B cell (primary cell): ENCODE data around the gene LONP1. TPM values are rescaled to one million over a fixed set of nuclear protein-coding genes. Genes with fewer than 3 reads are reported as not detected.

Experiments used
- ATAC-seq: fragments of 200-7000 bp; cut with Tn5 transposase; one replicate; pipeline ENCODE4 v1.10.0; 2021; ENCODE audit warnings: low read depth, mild to moderate bottlenecking, moderate number of reproducible peaks, moderate library complexity
- CTCF ChIA-PET: fragments of 350-600 bp; sonication (Branson Sonifier 250); formaldehyde crosslinking; loops from one replicate; lab custom pipeline; 2021; ENCODE audit warnings: antibody characterized with exemption, inconsistent platforms; lab: Charles Lee
- POLR2A ChIA-PET: fragments of 350-600 bp; sonication (Branson Sonifier 250); formaldehyde crosslinking; loops from one replicate; lab custom pipeline; 2021; ENCODE audit warnings: antibody characterized with exemption; lab: Charles Lee
- DNase-seq: peaks from one replicate; pipeline ENCODE4 v3.0.0; 2013
- H2AFZ ChIP-seq: 2 replicates; pipeline ENCODE4 v1.6.1; 2012; ENCODE audit warnings: mild to moderate bottlenecking, low read depth, low read length; ENCODE audit not compliant: insufficient read depth, poor library complexity, severe bottlenecking
- H3K27ac ChIP-seq, 2 donors: 1 replicate in 1 of 2; 2 replicates in 1 of 2; pipeline ENCODE4 v1.5.1; 2012 to 2013; ENCODE audit warnings: low read length in 2 of 2, mild to moderate bottlenecking in 2 of 2, moderate library complexity in 1 of 2
- H3K27me3 ChIP-seq, 4 experiments: fragments of 200-600 bp in 1 of 4; sonication (generic) in 1 of 4; replicated peaks in 1 of 4; 1 replicate in 2 of 4; 2 replicates in 2 of 4; pipeline versions ENCODE4 v1.6.1 to v1.7.0; 2013 to 2016; ENCODE audit warnings: low read length in 3 of 4, mild to moderate bottlenecking in 2 of 4, mixed read lengths in 1 of 4, moderate library complexity in 1 of 4; ENCODE audit not compliant: insufficient read depth in 4 of 4, control insufficient read depth in 3 of 4; ENCODE audit errors: control extremely low read depth in 1 of 4
- H3K36me3 ChIP-seq, 2 experiments: replicated peaks in 1 of 2; 1 replicate in 1 of 2; 2 replicates in 1 of 2; pipeline versions ENCODE4 v1.6.1 to v1.7.1; 2013; ENCODE audit warnings: low read length in 1 of 2; ENCODE audit not compliant: insufficient read depth in 2 of 2, control insufficient read depth in 1 of 2; ENCODE audit errors: control extremely low read depth in 1 of 2, extremely low read depth in 1 of 2
- H3K4me1 ChIP-seq, 2 donors: fragments of 200-600 bp in 1 of 2; sonication (generic) in 1 of 2; 1 replicate in 1 of 2; 2 replicates in 1 of 2; pipeline versions ENCODE4 v1.5.1 to v1.6.1; 2013 to 2017; ENCODE audit warnings: low read length in 2 of 2; ENCODE audit not compliant: control insufficient read depth in 2 of 2, insufficient read depth in 2 of 2
- H3K4me2 ChIP-seq: replicated peaks from 2 replicates; pipeline ENCODE3; 2012; ENCODE audit warnings: mild to moderate bottlenecking, low read depth, low read length; ENCODE audit not compliant: poor library complexity, severe bottlenecking
- H3K4me3 ChIP-seq, 5 experiments: fragments of 200-600 bp in 1 of 5; sonication (generic) in 1 of 5; 1 replicate in 3 of 5; 2 replicates in 2 of 5; pipeline versions ENCODE4 v1.5.1 to v1.7.0; 2011 to 2016; ENCODE audit warnings: low read length in 4 of 5, mild to moderate bottlenecking in 4 of 5, low read depth in 2 of 5, control low read depth in 1 of 5, moderate library complexity in 1 of 5; ENCODE audit not compliant: insufficient read depth in 1 of 5; ENCODE audit errors: control extremely low read depth in 1 of 5, extremely low read depth in 1 of 5
- H3K79me2 ChIP-seq: fragments of 200-600 bp; sonication (generic); one replicate; pipeline ENCODE4 v1.6.0; 2016; ENCODE audit warnings: low read length; ENCODE audit not compliant: control insufficient read depth, insufficient read depth
- H3K9ac ChIP-seq: fragments of 200-600 bp; sonication (generic); 2 replicates; pipeline ENCODE4 v1.6.1; 2017; ENCODE audit warnings: mild to moderate bottlenecking, low read length, moderate library complexity
- H3K9me3 ChIP-seq, 3 donors: one replicate each; pipeline versions ENCODE4 v1.6.1 to v1.7.1; 2013; ENCODE audit warnings: low read length in 2 of 3; ENCODE audit not compliant: control insufficient read depth in 2 of 3, insufficient read depth in 1 of 3; ENCODE audit errors: control extremely low read depth in 1 of 3
- H4K20me1 ChIP-seq: 2 replicates; pipeline ENCODE4 v1.6.0; 2012; ENCODE audit warnings: mild to moderate bottlenecking, low read length; ENCODE audit not compliant: insufficient read depth, control insufficient read depth, poor library complexity, severe bottlenecking
- H3K27ac Mint-ChIP-seq: one replicate; pipeline ENCODE4 v1.8.0; 2021; ENCODE audit warnings: mixed read lengths
- H3K27me3 Mint-ChIP-seq: one replicate; pipeline ENCODE4 v1.8.0; 2021; ENCODE audit warnings: mixed read lengths
- H3K4me1 Mint-ChIP-seq: one replicate; pipeline ENCODE4 v1.8.0; 2021; ENCODE audit warnings: mixed read lengths
- H3K4me3 Mint-ChIP-seq: one replicate; pipeline ENCODE4 v1.8.0; 2021; ENCODE audit warnings: mixed read lengths
- H3K9me3 Mint-ChIP-seq: one replicate; pipeline ENCODE4 v1.8.0; 2022; ENCODE audit warnings: mixed read lengths; ENCODE audit not compliant: insufficient read depth
- EZH2 ChIP-seq: IDR thresholded peaks from 2 replicates; pipeline ENCODE4 v1.6.1; 2012; ENCODE audit warnings: borderline replicate concordance, low read depth, mild to moderate bottlenecking, moderate library complexity, low read length; ENCODE audit not compliant: insufficient read depth, poor library complexity, severe bottlenecking
- WGBS: methylation state at CpG from one replicate; pipeline ENCODE4 v1.1.5; 2013; ENCODE audit warnings: missing lambda C conversion rate; ENCODE audit not compliant: insufficient coverage; 5-methylcytosine and 5-hydroxymethylcytosine counted together
- intact Hi-C: fragments of 100-400 bp; cut with micrococcal nuclease; formaldehyde crosslinking; loops from one replicate; pipeline ENCODE4 v1.10.0; 2022
- polyA plus RNA-seq: library from polyadenylated mRNA; depleted of rRNA; stranded (reverse); fragments of >200 nt; gene quantifications from 2 replicates; pipeline ENCODE4 v1.2.3, GENCODE V29; 2012
- total RNA-seq, 2 donors: library from RNA; stranded (reverse); fragments of 120-200 nt in 1 of 2; gene quantifications; 1 replicate in 1 of 2; 2 replicates in 1 of 2; pipeline versions ENCODE4 v1.2.3 to v1.2.4, GENCODE V29; 2013 to 2022
- TF ChIP-seq, protein P1 (sequence below): fragments of 200-600 bp; IDR thresholded peaks from one replicate; pipeline ENCODE4 v1.8.0; 2022; ENCODE audit warnings: antibody characterized with exemption, mild to moderate bottlenecking

LONP1 gene
- total and polyA plus RNA-seq, 2 donors (not counting 1 experiment from before 2014, with no cell fraction given), result 60.1 to 67.2 TPM

DNA sequence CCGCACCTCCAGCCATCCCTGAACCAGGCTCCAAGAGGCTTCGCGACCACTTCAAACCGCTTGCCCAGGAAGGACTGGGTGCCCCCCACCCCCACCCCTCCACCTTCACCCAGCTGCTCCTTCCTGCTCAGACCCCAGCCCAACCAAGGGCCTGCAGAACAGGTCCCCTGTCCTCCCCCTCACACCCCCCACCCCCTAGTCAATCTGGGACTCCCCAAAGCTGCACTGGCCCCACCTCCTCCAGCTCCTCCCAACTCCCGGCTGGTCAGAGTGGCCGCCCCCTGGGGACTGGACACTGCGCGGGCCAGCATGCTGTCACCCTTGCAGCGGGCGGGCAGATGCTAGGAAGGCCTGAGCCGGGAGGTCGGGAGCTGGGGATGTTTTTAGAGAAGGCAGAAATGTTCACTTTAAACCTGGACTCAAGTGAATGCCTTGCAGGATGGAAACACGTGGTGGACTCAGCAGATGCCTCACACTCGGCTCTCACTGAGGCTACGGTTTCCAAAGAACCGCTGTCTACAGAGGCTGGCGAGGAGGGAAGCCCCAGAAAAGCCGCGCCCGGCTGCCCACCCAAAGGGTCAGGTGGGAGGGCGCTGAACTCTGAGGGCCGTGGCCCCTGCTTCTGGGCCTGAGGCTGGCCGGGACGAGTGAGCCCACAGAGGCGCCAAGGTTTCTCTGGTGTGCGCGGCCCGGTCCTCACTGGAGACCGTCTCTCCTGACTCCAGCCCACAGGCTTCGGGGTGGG is 21.9 kb downstream of the LONP1 start:
- intact Hi-C loops, result no loop called here

More for the DNA sequence above, 21.9 kb downstream of the LONP1 start:
- Histone ChIP-seq H3K36me3 (peaks cover 0 to 55% of the 10 kb centered on the region in 2 experiments), H4K20me1 (peaks cover 70% of the 10 kb centered on the region), H3K27ac (no peak overlapping the region), H3K9ac (no peak overlapping the region), H3K4me3 (no peak overlapping the region), H3K4me2 (no peak overlapping the region), H3K79me2 (peaks cover 21% of the 10 kb centered on the region), H2AFZ (no peak overlapping the region), H3K9me3 (peaks cover 0 to 2% (median 0%) of the 10 kb centered on the region in 3 donors), H3K27me3 (no peaks in the 10 kb centered on the region), H3K4me1 (no peaks in the 10 kb centered on the region)
- H3K4me3 Mint-ChIP-seq, result no peak overlapping the region
- no peaks in the 10 kb centered on the region for H3K27me3 Mint-ChIP-seq
- no peaks in the 10 kb centered on the region for H3K9me3 Mint-ChIP-seq
- TF ChIP-seq, protein P1, sequence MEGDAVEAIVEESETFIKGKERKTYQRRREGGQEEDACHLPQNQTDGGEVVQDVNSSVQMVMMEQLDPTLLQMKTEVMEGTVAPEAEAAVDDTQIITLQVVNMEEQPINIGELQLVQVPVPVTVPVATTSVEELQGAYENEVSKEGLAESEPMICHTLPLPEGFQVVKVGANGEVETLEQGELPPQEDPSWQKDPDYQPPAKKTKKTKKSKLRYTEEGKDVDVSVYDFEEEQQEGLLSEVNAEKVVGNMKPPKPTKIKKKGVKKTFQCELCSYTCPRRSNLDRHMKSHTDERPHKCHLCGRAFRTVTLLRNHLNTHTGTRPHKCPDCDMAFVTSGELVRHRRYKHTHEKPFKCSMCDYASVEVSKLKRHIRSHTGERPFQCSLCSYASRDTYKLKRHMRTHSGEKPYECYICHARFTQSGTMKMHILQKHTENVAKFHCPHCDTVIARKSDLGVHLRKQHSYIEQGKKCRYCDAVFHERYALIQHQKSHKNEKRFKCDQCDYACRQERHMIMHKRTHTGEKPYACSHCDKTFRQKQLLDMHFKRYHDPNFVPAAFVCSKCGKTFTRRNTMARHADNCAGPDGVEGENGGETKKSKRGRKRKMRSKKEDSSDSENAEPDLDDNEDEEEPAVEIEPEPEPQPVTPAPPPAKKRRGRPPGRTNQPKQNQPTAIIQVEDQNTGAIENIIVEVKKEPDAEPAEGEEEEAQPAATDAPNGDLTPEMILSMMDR, result no peak
- TF ChIP-seq EZH2, result no peak
- peaks cover 7% of the 10 kb centered on the region for H3K4me1 Mint-ChIP-seq
- ChIA-PET POLR2A (no interaction called here), CTCF (no interaction called here)
- ATAC-seq (no peak), DNase-seq (no peak)
- no peak overlapping the region for H3K27ac Mint-ChIP-seq
- 90% methylated on average over 26 of the region's 30 CpGs for WGBS
